ENCODE data around the gene B3GNT7.

B3GNT7 gene

DNA sequence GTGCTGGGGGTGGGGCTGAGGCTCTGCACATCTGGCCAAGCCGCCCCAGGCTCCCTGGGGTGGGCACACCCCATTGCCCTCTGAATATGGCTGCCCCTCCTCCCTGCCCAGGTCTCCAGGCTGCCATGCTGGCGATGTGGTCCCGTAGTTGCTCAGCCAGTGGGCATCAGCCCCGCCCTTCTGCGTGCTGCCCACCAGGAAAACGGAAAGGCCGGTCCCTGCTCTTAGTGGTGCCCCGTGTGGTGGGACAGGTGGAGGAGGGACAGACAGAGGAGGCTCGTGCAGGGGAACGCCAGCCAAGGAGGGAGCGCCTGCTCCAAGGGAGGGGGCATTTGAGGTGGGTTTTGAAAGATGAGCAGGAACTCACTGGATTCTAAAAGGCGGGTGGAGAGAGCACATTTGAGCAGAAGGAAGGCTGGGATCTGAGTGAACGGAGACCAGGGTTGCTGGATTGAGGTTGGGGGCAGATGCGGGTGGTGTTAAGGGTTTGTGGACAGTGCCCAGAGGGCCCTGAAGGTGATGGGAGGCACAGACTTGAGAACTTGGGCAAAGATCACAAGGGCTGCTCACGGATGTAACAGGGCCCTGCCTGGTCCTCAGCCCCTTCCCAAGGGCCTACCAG is 6.7 kb upstream of the B3GNT7 start:
- ChIA-PET POLR2A (ENCODE audit: low non-redundant PET) (no interaction called here), CTCF (interaction anchor here (0.6 kb wide), 1 partner anchor 59 kb away, joined by 3 read pairs; no protein-coding TSS in a partner anchor)
- no peak for DNase-seq (ENCODE audit: low spot score)
- TF ChIP-seq, protein P1, sequence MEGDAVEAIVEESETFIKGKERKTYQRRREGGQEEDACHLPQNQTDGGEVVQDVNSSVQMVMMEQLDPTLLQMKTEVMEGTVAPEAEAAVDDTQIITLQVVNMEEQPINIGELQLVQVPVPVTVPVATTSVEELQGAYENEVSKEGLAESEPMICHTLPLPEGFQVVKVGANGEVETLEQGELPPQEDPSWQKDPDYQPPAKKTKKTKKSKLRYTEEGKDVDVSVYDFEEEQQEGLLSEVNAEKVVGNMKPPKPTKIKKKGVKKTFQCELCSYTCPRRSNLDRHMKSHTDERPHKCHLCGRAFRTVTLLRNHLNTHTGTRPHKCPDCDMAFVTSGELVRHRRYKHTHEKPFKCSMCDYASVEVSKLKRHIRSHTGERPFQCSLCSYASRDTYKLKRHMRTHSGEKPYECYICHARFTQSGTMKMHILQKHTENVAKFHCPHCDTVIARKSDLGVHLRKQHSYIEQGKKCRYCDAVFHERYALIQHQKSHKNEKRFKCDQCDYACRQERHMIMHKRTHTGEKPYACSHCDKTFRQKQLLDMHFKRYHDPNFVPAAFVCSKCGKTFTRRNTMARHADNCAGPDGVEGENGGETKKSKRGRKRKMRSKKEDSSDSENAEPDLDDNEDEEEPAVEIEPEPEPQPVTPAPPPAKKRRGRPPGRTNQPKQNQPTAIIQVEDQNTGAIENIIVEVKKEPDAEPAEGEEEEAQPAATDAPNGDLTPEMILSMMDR (conservative IDR thresholded peaks at IDR 0.05; ENCODE audit: low read depth): no peak
- H3K27ac ChIP-seq: no peak overlapping the region

DNA sequence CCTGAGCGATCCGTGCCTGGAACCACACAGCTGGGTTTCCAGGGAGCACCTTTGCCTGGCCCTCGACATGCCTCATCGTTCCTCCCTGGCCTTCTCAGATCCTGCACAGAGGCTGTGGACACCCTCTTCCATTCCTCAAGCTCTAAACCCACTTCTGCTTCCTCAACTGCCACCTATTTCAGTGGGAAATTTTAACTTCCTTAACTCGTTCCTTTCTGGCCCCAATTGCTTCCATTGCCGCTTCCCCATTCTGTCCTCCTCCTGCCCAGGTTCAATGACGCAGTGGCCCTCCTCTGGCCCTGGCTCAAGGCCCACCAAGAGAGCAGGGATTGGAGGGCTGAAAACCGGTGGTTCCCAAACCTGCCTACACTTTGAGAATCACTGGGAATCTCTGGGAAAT is 4.8 kb upstream of the B3GNT7 start:
- TF ChIP-seq, protein P1 (conservative IDR thresholded peaks at IDR 0.05; ENCODE audit: low read depth): no peak
- DNase-seq (ENCODE audit: low spot score): no peak

DNA sequence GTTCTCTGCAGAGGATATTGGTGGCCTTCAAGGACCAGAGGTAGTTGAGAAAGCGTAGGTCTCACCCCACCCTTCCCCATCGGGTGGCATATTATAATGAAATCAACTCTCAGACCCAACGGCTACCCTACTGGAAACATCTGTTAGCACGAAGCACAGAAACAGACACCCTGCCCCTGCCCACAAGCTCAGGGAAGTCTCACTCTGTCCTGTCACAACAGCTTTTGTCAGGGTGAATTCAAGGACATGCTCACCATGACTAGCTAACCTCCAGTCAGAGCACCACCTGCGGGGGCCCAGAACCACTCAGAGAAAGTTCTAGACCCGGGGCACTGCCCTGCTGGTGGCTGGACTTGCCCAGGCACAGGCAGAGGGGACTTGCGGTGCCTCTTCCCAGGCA is 3.5 kb upstream of the B3GNT7 start:
- H3K27ac ChIP-seq: no peak overlapping the region
- DNase-seq (ENCODE audit: low spot score): no peak
- CTCF ChIA-PET: no interaction called here
- POLR2A ChIA-PET (ENCODE audit: low non-redundant PET): no interaction called here
- TF ChIP-seq, protein P1 (conservative IDR thresholded peaks at IDR 0.05; ENCODE audit: low read depth): no peak

More for the DNA sequence above, 4.8 kb upstream of the B3GNT7 start:
- ChIA-PET POLR2A (ENCODE audit: low non-redundant PET) (no interaction called here), CTCF (interaction anchor here (0.9 kb wide), 1 partner anchor 22 kb away, joined by 3 read pairs; no protein-coding TSS in a partner anchor)
- H3K27ac ChIP-seq: no peak overlapping the region

DNA sequence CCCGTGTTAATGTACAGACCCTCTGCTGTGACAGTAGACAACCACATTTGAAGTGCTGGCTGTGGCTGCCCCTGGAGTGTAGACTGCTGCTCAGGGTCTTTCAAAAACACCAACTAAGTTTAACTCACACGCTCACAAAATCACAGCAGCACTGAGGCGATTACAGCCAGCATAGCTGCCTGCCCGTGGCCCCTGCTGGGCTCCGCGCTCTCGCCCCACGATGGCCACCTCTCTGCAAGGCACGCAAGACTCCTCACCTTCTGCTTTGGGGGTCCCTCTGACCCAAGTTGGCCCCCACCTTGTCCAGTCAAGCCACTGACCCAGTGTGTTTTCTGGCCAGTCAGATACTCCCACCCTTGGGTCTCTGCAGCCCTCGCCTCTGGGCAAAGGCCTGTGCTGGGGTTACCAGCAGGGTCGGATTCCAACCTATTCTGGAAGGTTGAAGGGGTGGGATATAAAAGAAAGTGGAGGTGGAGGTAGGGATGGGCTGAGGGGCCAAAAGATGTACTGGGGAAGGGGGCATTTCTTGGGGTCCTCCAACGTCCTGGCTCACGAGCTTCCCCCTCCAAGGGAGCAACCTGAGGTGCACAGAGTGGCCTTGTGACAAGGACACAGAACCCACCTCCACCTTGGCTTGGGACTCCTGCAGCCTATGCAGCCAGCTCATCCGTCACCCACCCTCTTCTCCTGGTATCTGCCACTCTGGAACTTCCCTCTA is 2.9 kb upstream of the B3GNT7 start:
- TF ChIP-seq, protein P1 (conservative IDR thresholded peaks at IDR 0.05; ENCODE audit: low read depth): no peak
- no peak for DNase-seq (ENCODE audit: low spot score)
- POLR2A ChIA-PET (ENCODE audit: low non-redundant PET): no interaction called here
- H3K27ac ChIP-seq: no peak overlapping the region
- CTCF ChIA-PET: interaction anchor here (1.2 kb wide), 1 partner anchor 165 kb away, joined by 3 read pairs; no protein-coding TSS in a partner anchor

DNA sequence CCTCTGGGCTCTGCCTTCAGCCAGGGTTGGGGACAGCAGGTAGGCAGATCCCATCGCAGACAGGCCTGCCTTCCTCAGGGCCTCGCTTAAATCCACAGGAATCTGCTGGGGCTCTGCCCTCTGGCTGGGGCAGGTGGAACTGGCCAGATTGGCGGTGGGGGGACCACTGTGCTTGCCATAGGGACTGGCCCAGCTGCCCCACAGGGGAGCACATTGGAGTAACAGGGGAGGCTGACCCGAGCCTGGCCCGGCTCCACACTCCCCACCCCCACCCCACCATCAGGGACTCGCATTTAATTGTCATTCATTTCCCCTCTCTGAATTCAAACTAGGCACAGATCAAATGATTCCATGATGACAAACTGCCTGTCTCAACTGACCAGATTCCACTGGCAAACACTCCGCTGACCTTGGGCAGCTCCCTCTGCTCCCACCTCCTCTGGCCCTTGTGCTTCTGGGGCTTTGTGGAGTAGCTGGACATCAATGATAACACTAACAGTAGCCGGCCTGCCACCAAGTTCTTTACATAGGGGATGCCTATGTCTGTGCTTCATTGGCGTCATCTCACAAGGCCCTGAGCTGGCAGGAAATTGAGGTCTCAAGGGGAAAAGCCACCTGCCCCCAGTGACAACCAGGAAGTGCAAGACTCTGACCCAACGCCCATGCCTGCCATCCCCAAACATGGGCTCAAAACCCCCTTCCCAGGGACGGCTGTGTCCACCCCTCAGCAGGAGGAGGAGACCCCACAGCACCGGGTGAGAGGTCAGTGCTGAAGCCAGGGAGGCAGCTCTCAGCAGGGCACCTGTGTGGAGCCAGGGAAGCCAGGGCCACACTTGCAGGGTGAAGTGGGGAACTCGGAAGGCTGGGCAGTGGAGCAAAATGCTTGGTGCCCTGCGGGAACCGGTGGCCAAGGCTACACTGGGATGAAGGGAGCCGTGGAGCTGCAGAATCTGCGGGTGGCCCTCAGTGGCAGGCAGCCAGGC is 2.1 kb upstream of the B3GNT7 start:
- POLR2A ChIA-PET (ENCODE audit: low non-redundant PET): no interaction called here
- CTCF ChIA-PET: interaction anchor here (1.2 kb wide), 1 partner anchor 166 kb away, joined by 3 read pairs; no protein-coding TSS in a partner anchor
- TF ChIP-seq, protein P1 (conservative IDR thresholded peaks at IDR 0.05; ENCODE audit: low read depth): no peak
- no peak for DNase-seq (ENCODE audit: low spot score)
- no peak overlapping the region for H3K27ac ChIP-seq
